ENCODE measurements around the gene RBM42.

GRCh38 chr19:35669566-35669965, 40.7 kb downstream of the RBM42 start:
- TF ChIP-seq, protein P1, sequence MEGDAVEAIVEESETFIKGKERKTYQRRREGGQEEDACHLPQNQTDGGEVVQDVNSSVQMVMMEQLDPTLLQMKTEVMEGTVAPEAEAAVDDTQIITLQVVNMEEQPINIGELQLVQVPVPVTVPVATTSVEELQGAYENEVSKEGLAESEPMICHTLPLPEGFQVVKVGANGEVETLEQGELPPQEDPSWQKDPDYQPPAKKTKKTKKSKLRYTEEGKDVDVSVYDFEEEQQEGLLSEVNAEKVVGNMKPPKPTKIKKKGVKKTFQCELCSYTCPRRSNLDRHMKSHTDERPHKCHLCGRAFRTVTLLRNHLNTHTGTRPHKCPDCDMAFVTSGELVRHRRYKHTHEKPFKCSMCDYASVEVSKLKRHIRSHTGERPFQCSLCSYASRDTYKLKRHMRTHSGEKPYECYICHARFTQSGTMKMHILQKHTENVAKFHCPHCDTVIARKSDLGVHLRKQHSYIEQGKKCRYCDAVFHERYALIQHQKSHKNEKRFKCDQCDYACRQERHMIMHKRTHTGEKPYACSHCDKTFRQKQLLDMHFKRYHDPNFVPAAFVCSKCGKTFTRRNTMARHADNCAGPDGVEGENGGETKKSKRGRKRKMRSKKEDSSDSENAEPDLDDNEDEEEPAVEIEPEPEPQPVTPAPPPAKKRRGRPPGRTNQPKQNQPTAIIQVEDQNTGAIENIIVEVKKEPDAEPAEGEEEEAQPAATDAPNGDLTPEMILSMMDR (IDR thresholded peaks at IDR 0.05), result no peak
- TF ChIP-seq POLR2AphosphoS5 (IDR thresholded peaks at IDR 0.05), result no peak
